HepG2 (cell line): ENCODE results near the gene B4GALT3. TPM values are rescaled to one million over a fixed set of nuclear protein-coding genes. Genes with fewer than 3 reads are reported as not detected.

Source experiments
- CSRNP1 ChIP-seq: sonication (generic); formaldehyde crosslinking; IDR thresholded peaks from 2 replicates; pipeline ENCODE4 v1.8.1; 2023; ENCODE audit warnings: mild to moderate bottlenecking, missing genetic modification reagents
- FLYWCH1 ChIP-seq: sonication (generic); formaldehyde crosslinking; IDR thresholded peaks from 2 replicates; pipeline ENCODE4 v1.8.1; 2023; ENCODE audit warnings: mild to moderate bottlenecking, missing genetic modification reagents
- KIAA2018 ChIP-seq: sonication (generic); formaldehyde crosslinking; IDR thresholded peaks from 2 replicates; pipeline ENCODE4 v1.5.0; 2020; ENCODE audit warnings: mild to moderate bottlenecking, missing genetic modification reagents, borderline replicate concordance
- MAFK ChIP-seq, 2 experiments: IDR thresholded peaks in 1 of 2; conservative IDR thresholded peaks in 1 of 2; 2 replicates each; pipeline ENCODE4 v1.6.1; 2011; ENCODE audit warnings: improper control_type of control experiment in 2 of 2, low read length in 2 of 2
- THAP11 ChIP-seq: IDR thresholded peaks from 2 replicates; pipeline ENCODE4 v1.6.1; 2016; ENCODE audit warnings: missing biosample characterization, missing genetic modification reagents
- ZNF234 ChIP-seq: sonication (generic); formaldehyde crosslinking; conservative IDR thresholded peaks from 2 replicates; pipeline ENCODE4 v1.5.1; 2020; ENCODE audit warnings: mild to moderate bottlenecking, missing genetic modification reagents
- ZSCAN31 ChIP-seq: sonication (generic); formaldehyde crosslinking; IDR thresholded peaks from 2 replicates; pipeline ENCODE4 v1.5.0; 2020; ENCODE audit warnings: low read depth, mild to moderate bottlenecking, missing genetic modification reagents
- polyA plus RNA-seq, 8 experiments: library from polyadenylated mRNA; depleted of rRNA in 3 of 8; stranded (reverse) in 7 of 8; unstranded in 1 of 8; fragments of >200 nt; fragmentation: Illumina TruSeq in 4 of 8; extraction: Trizol in 4 of 8; gene quantifications; 2 replicates each; pipeline versions ENCODE4 v1.2.1 to v1.2.3, GENCODE V29; 2011 to 2016; ENCODE audit warnings: low read depth in 4 of 8, missing spikeins in 1 of 8, mixed read lengths in 1 of 8; ENCODE audit not compliant: insufficient read depth in 1 of 8
- total RNA-seq, 5 experiments: library from RNA; depleted of rRNA; stranded (reverse); fragments of >200 nt; fragmentation: Illumina TruSeq; extraction: Trizol; gene quantifications; 2 replicates each; pipeline ENCODE4 v1.2.3, GENCODE V29; 2016; ENCODE audit warnings: low read depth in 1 of 5
- TF ChIP-seq, protein P1 (sequence below): sonication (generic); formaldehyde crosslinking; IDR thresholded peaks from 2 replicates; pipeline ENCODE4 v1.8.1; 2022; ENCODE audit warnings: low read depth, mild to moderate bottlenecking, missing genetic modification reagents
- TF ChIP-seq, protein P2 (sequence below): sonication (generic); formaldehyde crosslinking; IDR thresholded peaks from 2 replicates; pipeline ENCODE4 v1.4.0; 2020; ENCODE audit warnings: mild to moderate bottlenecking, missing genetic modification reagents
- TF ChIP-seq, protein P3 (sequence below): sonication (generic); formaldehyde crosslinking; IDR thresholded peaks from 2 replicates; pipeline ENCODE4 v1.9.0; 2021; ENCODE audit warnings: missing genetic modification reagents, borderline replicate concordance

The B4GALT3 gene
- total and polyA plus RNA-seq, 2 of the 13 experiments (the other 11 are each of a cell fraction or from before 2014, with no cell fraction given) = 35.6 to 40.4 TPM

- TF ChIP-seq, protein P1, sequence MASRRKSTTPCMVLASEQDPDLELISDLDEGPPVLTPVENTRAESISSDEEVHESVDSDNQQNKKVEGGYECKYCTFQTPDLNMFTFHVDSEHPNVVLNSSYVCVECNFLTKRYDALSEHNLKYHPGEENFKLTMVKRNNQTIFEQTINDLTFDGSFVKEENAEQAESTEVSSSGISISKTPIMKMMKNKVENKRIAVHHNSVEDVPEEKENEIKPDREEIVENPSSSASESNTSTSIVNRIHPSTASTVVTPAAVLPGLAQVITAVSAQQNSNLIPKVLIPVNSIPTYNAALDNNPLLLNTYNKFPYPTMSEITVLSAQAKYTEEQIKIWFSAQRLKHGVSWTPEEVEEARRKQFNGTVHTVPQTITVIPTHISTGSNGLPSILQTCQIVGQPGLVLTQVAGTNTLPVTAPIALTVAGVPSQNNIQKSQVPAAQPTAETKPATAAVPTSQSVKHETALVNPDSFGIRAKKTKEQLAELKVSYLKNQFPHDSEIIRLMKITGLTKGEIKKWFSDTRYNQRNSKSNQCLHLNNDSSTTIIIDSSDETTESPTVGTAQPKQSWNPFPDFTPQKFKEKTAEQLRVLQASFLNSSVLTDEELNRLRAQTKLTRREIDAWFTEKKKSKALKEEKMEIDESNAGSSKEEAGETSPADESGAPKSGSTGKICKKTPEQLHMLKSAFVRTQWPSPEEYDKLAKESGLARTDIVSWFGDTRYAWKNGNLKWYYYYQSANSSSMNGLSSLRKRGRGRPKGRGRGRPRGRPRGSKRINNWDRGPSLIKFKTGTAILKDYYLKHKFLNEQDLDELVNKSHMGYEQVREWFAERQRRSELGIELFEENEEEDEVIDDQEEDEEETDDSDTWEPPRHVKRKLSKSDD (CRISPR knock-in tag) = no peak
- TF ChIP-seq THAP11 (peak; percentile 89), CSRNP1 (CRISPR knock-in tag) (0 out of 2 replicates have a peak, but pooled peaks have one; percentile 27), ZSCAN31 (peak; percentile 85), KIAA2018 (CRISPR knock-in tag) (no peak), MAFK (conservative IDR thresholded peaks at IDR 0.05 in 1 of 2, IDR thresholded peaks at IDR 0.05 in 1 of 2; ENCODE audit: low read length in 2 of 2) (no peak), FLYWCH1 (CRISPR knock-in tag) (no peak), ZNF234 (CRISPR knock-in tag) (no peak)
- TF ChIP-seq, protein P2, sequence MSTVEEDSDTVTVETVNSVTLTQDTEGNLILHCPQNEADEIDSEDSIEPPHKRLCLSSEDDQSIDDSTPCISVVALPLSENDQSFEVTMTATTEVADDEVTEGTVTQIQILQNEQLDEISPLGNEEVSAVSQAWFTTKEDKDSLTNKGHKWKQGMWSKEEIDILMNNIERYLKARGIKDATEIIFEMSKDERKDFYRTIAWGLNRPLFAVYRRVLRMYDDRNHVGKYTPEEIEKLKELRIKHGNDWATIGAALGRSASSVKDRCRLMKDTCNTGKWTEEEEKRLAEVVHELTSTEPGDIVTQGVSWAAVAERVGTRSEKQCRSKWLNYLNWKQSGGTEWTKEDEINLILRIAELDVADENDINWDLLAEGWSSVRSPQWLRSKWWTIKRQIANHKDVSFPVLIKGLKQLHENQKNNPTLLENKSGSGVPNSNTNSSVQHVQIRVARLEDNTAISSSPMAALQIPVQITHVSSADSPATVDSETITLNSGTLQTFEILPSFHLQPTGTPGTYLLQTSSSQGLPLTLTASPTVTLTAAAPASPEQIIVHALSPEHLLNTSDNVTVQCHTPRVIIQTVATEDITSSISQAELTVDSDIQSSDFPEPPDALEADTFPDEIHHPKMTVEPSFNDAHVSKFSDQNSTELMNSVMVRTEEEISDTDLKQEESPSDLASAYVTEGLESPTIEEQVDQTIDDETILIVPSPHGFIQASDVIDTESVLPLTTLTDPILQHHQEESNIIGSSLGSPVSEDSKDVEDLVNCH = peak; percentile 99; the same call in 1 of the 2 replicates
- TF ChIP-seq, protein P3, sequence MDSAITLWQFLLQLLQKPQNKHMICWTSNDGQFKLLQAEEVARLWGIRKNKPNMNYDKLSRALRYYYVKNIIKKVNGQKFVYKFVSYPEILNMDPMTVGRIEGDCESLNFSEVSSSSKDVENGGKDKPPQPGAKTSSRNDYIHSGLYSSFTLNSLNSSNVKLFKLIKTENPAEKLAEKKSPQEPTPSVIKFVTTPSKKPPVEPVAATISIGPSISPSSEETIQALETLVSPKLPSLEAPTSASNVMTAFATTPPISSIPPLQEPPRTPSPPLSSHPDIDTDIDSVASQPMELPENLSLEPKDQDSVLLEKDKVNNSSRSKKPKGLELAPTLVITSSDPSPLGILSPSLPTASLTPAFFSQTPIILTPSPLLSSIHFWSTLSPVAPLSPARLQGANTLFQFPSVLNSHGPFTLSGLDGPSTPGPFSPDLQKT (CRISPR knock-in tag) = no peak
Observed at GRCh38 chr1:161165742-161166668, 11.3 kb downstream of the B4GALT3 start, which contains the start of gene PPOX (continued).
